Neural cell (in vitro differentiated cells): ENCODE results near the gene TP53I13. TPM values are rescaled to one million over a fixed set of nuclear protein-coding genes. Genes with fewer than 3 reads are reported as not detected.

Source experiments
- H2AFZ ChIP-seq: fragments of 200-600, 300-800 bp; sonication (generic), shearing (Covaris generic); 2 replicates; pipeline ENCODE4 v1.6.0; 2014; ENCODE audit warnings: low read depth, mild to moderate bottlenecking, antibody characterized with exemption, low read length, moderate library complexity
- H3F3A ChIP-seq: fragments of 200-600 bp; shearing (Covaris generic); 2 replicates; pipeline ENCODE4 v1.6.1; 2016; ENCODE audit warnings: mild to moderate bottlenecking, moderate library complexity, mixed read lengths, antibody characterized with exemption, low read length; ENCODE audit not compliant: insufficient read depth, poor library complexity, severe bottlenecking
- H3K27ac ChIP-seq: fragments of 200-600, 300-800 bp; sonication (generic), shearing (Covaris generic); 2 replicates; pipeline ENCODE4 v1.5.1; 2014; ENCODE audit warnings: mild to moderate bottlenecking, low read length, moderate library complexity
- H3K27me3 ChIP-seq: fragments of 300-800, 200-600 bp; sonication (generic), shearing (Covaris generic); 2 replicates; pipeline ENCODE4 v1.6.0; 2014; ENCODE audit warnings: mild to moderate bottlenecking, low read depth, low read length, moderate library complexity; ENCODE audit not compliant: insufficient read depth
- H3K36me3 ChIP-seq: fragments of 300-800, 200-600 bp; sonication (generic), shearing (Covaris generic); 2 replicates; pipeline ENCODE4 v1.5.1; 2014; ENCODE audit warnings: mild to moderate bottlenecking, antibody characterized with exemption, low read length, moderate library complexity; ENCODE audit not compliant: insufficient read depth
- H3K4me2 ChIP-seq: fragments of 300-800, 200-600 bp; sonication (generic), shearing (Covaris generic); 2 replicates; pipeline ENCODE4 v1.6.0; 2014; ENCODE audit warnings: mild to moderate bottlenecking, low read length
- H3K4me3 ChIP-seq: fragments of 300-800, 200-600 bp; sonication (generic), shearing (Covaris generic); 2 replicates; pipeline ENCODE4 v1.5.1; 2014; ENCODE audit warnings: mild to moderate bottlenecking, low read length, moderate library complexity
- H3K79me2 ChIP-seq: fragments of 200-600 bp; shearing (Covaris generic); replicated peaks from 2 replicates; pipeline ENCODE4 v1.6.0; 2014; ENCODE audit warnings: mild to moderate bottlenecking, low read length, moderate library complexity; ENCODE audit not compliant: insufficient read depth
- H3K9ac ChIP-seq: fragments of 300-800, 200-600 bp; sonication (generic), shearing (Covaris generic); 2 replicates; pipeline ENCODE4 v1.6.1; 2016; ENCODE audit warnings: mild to moderate bottlenecking, low read length, mixed read lengths
- H3K9me2 ChIP-seq: fragments of 200-600 bp; shearing (Covaris generic); 2 replicates; pipeline ENCODE4 v1.6.1; 2016; ENCODE audit warnings: mild to moderate bottlenecking, low read length, mixed read lengths; ENCODE audit not compliant: insufficient read depth
- H3K9me3 ChIP-seq: fragments of 200-600, 300-800 bp; sonication (generic), shearing (Covaris generic); 2 replicates; pipeline ENCODE4 v1.6.1; 2016; ENCODE audit warnings: mild to moderate bottlenecking, mixed run types, low read length, moderate library complexity, mixed read lengths
- H4K20me1 ChIP-seq: fragments of 200-600 bp; shearing (Covaris generic); 2 replicates; pipeline ENCODE4 v1.6.1; 2016; ENCODE audit warnings: mild to moderate bottlenecking, mixed run types; ENCODE audit not compliant: insufficient read depth
- CTCF ChIP-seq: fragments of 450-650 bp; IDR thresholded peaks from 2 replicates; pipeline ENCODE4 v1.5.1; 2014; ENCODE audit warnings: antibody characterized with exemption, mild to moderate bottlenecking, moderate library complexity; ENCODE audit not compliant: poor library complexity, severe bottlenecking
- EP300 ChIP-seq: fragments of 450-650 bp; conservative IDR thresholded peaks from 2 replicates; pipeline ENCODE4 v1.6.1; 2014; ENCODE audit warnings: antibody characterized with exemption, mild to moderate bottlenecking, moderate library complexity; ENCODE audit not compliant: poor library complexity, severe bottlenecking
- EZH2 ChIP-seq: fragments of 200-600, 300-800 bp; shearing (Covaris generic), sonication (generic); IDR thresholded peaks from 2 replicates; pipeline ENCODE4 v1.6.1; 2014; ENCODE audit warnings: antibody characterized with exemption, low read length, borderline replicate concordance, mild to moderate bottlenecking; ENCODE audit not compliant: insufficient read depth, poor library complexity, severe bottlenecking
- MXI1 ChIP-seq: fragments of 450-650 bp; conservative IDR thresholded peaks from 2 replicates; pipeline ENCODE4 v1.6.1; 2014; ENCODE audit warnings: antibody characterized with exemption, mild to moderate bottlenecking; ENCODE audit not compliant: poor library complexity, severe bottlenecking
- POLR2AphosphoS5 ChIP-seq: IDR thresholded peaks from 2 replicates; pipeline ENCODE4 v1.6.1; 2012
- RAD21 ChIP-seq: fragments of 450-650 bp; conservative IDR thresholded peaks from 2 replicates; pipeline ENCODE4 v1.6.1; 2014; ENCODE audit warnings: antibody characterized with exemption, mild to moderate bottlenecking, moderate library complexity
- REST ChIP-seq: IDR thresholded peaks from 2 replicates; pipeline ENCODE4 v1.6.1; 2012; ENCODE audit warnings: borderline replicate concordance
- SMC3 ChIP-seq: fragments of 450-650 bp; conservative IDR thresholded peaks from 2 replicates; pipeline ENCODE4 v1.6.1; 2014; ENCODE audit warnings: antibody characterized with exemption, mild to moderate bottlenecking, moderate library complexity; ENCODE audit not compliant: poor library complexity
- TAF1 ChIP-seq: IDR thresholded peaks from 2 replicates; pipeline ENCODE4 v1.6.1; 2012; ENCODE audit warnings: low read depth
- polyA minus RNA-seq: library from RNA; depleted of rRNA, polyadenylated mRNA; stranded (reverse); fragments of >200 nt; gene quantifications from 2 replicates; pipeline ENCODE4 v1.2.3, GENCODE V29; 2014
- polyA plus RNA-seq: library from polyadenylated mRNA; depleted of rRNA; stranded (reverse); fragments of >200 nt; gene quantifications from 2 replicates; pipeline ENCODE4 v1.2.3, GENCODE V29; 2014

The TP53I13 gene
- polyA plus RNA-seq (18.4 and 23.3 TPM in 2 replicates), polyA minus RNA-seq (7.1 and 7.5 TPM in 2 replicates)

- H3K79me2 ChIP-seq: no peaks in the 10 kb centered on the region
- no peaks in the 10 kb centered on the region for H3K9me3 ChIP-seq
- H2AFZ ChIP-seq: no peak within 1 kb of the TSS
- H3K27ac ChIP-seq: no peak within 1 kb of the TSS
- no peaks in the 10 kb centered on the region for H3K9me2 ChIP-seq
- no peaks in the 10 kb centered on the region for H3K36me3 ChIP-seq
- peaks cover 44% of the 10 kb centered on the region for H3K27me3 ChIP-seq
- H4K20me1 ChIP-seq: no peaks in the 10 kb centered on the region
- peak within 1 kb of the TSS; percentile 84 for H3K4me3 ChIP-seq
- TF ChIP-seq MXI1: peak; percentile 46
- TF ChIP-seq CTCF: no peak
- peak within 1 kb of the TSS; percentile 51 for H3K9ac ChIP-seq
- H3F3A ChIP-seq: no peaks in the 10 kb centered on the region
- peak within 1 kb of the TSS; percentile 58 for H3K4me2 ChIP-seq
Observed at GRCh38 chr17:29568331-29569244, at the start of gene TP53I13. TP53I13 (plus strand) TSS chr17:29568701; CDS start chr17:29568759, 58 bp downstream.

- no peak for TF ChIP-seq SMC3
- no peak for TF ChIP-seq EZH2
- no peak for TF ChIP-seq EP300
- TF ChIP-seq MXI1: no peak
- no peak for TF ChIP-seq POLR2AphosphoS5
- no peak for TF ChIP-seq TAF1
- TF ChIP-seq REST: no peak
- TF ChIP-seq CTCF: no peak
- TF ChIP-seq RAD21: no peak
- Histone ChIP-seq H3K4me2 (peak overlapping the region; percentile 8), H3K9me2 (no peaks in the 10 kb centered on the region), H3F3A (no peaks in the 10 kb centered on the region), H3K4me3 (no peak overlapping the region), H4K20me1 (no peaks in the 10 kb centered on the region), H2AFZ (no peak overlapping the region), H3K79me2 (no peaks in the 10 kb centered on the region), H3K9me3 (no peaks in the 10 kb centered on the region), H3K27me3 (no peaks in the 10 kb centered on the region), H3K36me3 (no peaks in the 10 kb centered on the region), H3K27ac (peak overlapping the region; percentile 32), H3K9ac (no peak overlapping the region)
Observed at GRCh38 chr17:29524692-29525091, 43.8 kb upstream of the TP53I13 start.
